NB4 (cell line): ENCODE measurements around the gene RGS21.
"Not testable (repeated sequence)": the region's sequence is repeated elsewhere in the genome, so short reads cannot be mapped to it uniquely, and the experiment has no call there.

Source experiments
- DNase-seq: peaks from one replicate; pipeline ENCODE4 v3.0.0; 2010; ENCODE audit warnings: low read depth
- H3K4me3 ChIP-seq: one replicate; pipeline ENCODE4 v1.5.1; 2011; ENCODE audit warnings: mild to moderate bottlenecking, low read depth, low read length, moderate library complexity
- MYC ChIP-seq: IDR thresholded peaks from 2 replicates; pipeline ENCODE4 v1.6.1; 2011; ENCODE audit warnings: low read depth, low read length
- POLR2A ChIP-seq: IDR thresholded peaks from 2 replicates; pipeline ENCODE4 v1.6.1; 2011; ENCODE audit warnings: mild to moderate bottlenecking; ENCODE audit not compliant: insufficient read length; ENCODE audit errors: extremely low read depth
- TF ChIP-seq, protein P1 (sequence below): IDR thresholded peaks from 2 replicates; pipeline ENCODE4 v1.6.1; 2011; ENCODE audit warnings: low read depth, low read length
- TF ChIP-seq, protein P2 (sequence below): IDR thresholded peaks from one replicate; pipeline ENCODE4 v1.5.1; 2012; ENCODE audit warnings: low read depth, low read length

The RGS21 gene

DNA sequence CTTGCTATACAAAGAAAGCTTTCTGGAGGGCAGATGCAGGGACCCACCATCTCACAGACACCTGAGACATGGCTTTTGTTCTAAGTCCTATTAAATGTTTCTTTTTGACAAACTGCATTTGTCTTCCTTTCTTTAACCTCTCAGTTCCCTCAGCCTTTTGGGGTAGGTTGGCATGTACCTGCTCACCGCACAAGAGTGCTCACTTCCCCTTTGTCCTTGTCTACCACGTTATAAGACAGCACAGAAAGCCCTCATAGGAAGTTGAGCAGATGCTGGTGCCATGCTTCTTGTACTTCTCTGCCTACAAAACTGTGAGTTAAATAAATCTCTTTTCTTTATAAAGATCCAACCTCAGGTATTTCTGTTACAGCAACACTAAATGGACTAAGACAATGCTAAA is 31.9 kb upstream of the RGS21 start:
- DNase-seq: no peak
- no peak overlapping the region for H3K4me3 ChIP-seq
- TF ChIP-seq POLR2A (no peak), MYC (no peak)
- TF ChIP-seq, protein P1, sequence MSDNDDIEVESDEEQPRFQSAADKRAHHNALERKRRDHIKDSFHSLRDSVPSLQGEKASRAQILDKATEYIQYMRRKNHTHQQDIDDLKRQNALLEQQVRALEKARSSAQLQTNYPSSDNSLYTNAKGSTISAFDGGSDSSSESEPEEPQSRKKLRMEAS: no peak
- TF ChIP-seq, protein P2, sequence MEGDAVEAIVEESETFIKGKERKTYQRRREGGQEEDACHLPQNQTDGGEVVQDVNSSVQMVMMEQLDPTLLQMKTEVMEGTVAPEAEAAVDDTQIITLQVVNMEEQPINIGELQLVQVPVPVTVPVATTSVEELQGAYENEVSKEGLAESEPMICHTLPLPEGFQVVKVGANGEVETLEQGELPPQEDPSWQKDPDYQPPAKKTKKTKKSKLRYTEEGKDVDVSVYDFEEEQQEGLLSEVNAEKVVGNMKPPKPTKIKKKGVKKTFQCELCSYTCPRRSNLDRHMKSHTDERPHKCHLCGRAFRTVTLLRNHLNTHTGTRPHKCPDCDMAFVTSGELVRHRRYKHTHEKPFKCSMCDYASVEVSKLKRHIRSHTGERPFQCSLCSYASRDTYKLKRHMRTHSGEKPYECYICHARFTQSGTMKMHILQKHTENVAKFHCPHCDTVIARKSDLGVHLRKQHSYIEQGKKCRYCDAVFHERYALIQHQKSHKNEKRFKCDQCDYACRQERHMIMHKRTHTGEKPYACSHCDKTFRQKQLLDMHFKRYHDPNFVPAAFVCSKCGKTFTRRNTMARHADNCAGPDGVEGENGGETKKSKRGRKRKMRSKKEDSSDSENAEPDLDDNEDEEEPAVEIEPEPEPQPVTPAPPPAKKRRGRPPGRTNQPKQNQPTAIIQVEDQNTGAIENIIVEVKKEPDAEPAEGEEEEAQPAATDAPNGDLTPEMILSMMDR: no peak

DNA sequence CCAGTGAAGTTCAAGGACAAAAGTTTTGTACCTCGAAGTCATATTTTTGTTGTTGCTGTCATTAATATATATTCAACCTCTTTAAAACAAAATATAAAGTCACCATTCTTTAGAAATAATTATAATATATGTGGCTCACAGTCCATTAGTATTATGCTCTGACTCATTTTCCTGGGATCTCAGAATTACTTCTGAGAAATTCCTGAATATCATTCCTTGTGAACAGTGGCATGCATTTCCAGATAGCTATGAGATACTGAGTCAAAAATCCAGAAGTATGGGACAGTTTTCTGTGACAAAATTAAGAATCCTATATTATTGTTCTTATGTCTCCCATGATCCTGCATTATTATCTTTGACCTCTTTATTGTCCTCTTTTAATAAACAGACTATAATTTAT is 13.8 kb upstream of the RGS21 start:
- no peak for DNase-seq
- TF ChIP-seq, protein P1: no peak
- TF ChIP-seq MYC (no peak), POLR2A (no peak)
- TF ChIP-seq, protein P2: no peak
- no peak overlapping the region for H3K4me3 ChIP-seq

- not testable (repeated sequence) for DNase-seq, H3K4me3 ChIP-seq
These were observed 8.5 kb upstream of the RGS21 start for GRCh38 chr1:192308314-192308713.

- DNase-seq: peak; percentile 65
- no peak overlapping the region for H3K4me3 ChIP-seq
- TF ChIP-seq, protein P2: peak; percentile 46
- no peak for TF ChIP-seq POLR2A
These were observed 5.5 kb upstream of the RGS21 start for GRCh38 chr1:192311281-192311680.

GRCh38 chr1:192327997-192328396 is 11.2 kb downstream of the RGS21 start:
- DNase-seq: no peak
- TF ChIP-seq, protein P2: no peak
- H3K4me3 ChIP-seq: no peak overlapping the region

DNA sequence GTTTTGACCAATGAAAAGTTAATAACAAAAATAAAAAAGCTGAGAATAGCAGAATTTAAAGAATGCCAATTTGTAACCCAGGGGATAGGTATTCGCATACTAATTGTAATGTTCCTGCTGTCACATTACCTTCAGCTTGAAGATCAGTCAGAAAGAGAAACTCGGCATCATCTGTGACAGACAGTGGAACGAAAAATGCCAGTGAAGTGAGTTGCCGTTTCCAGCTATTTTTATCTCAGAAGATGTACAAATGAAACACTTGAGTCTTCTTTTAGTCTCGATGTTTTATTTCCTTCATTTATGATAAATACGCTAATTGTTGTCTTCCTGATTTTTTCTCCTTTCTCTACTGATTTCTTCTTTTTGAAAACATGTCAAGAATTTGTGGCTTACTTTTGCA is 26.1 kb downstream of the RGS21 start:
- TF ChIP-seq POLR2A (no peak), MYC (no peak)
- TF ChIP-seq, protein P2: no peak
- TF ChIP-seq, protein P1: no peak
- no peak overlapping the region for H3K4me3 ChIP-seq
- no peak for DNase-seq

GRCh38 chr1:192343344-192343743 is 26.6 kb downstream of the RGS21 start:
- no peak overlapping the region for H3K4me3 ChIP-seq
- no peak for DNase-seq
- TF ChIP-seq, protein P1: no peak
- TF ChIP-seq, protein P2: no peak
- no peak for TF ChIP-seq POLR2A
- TF ChIP-seq MYC: no peak
